Measurements from ENCODE around the gene GUCD1. TPM values are rescaled to one million over a fixed set of nuclear protein-coding genes. Genes with fewer than 3 reads are reported as not detected.
A peak's percentile ranks its signal among the peaks of the same experiment; 100 is the strongest.

Gene GUCD1
- total RNA-seq, 3 donors from 2014 or later (not counting 1 experiment from before 2014, with no cell fraction given), result 76.9 to 102 (median 94.9) TPM

DNA sequence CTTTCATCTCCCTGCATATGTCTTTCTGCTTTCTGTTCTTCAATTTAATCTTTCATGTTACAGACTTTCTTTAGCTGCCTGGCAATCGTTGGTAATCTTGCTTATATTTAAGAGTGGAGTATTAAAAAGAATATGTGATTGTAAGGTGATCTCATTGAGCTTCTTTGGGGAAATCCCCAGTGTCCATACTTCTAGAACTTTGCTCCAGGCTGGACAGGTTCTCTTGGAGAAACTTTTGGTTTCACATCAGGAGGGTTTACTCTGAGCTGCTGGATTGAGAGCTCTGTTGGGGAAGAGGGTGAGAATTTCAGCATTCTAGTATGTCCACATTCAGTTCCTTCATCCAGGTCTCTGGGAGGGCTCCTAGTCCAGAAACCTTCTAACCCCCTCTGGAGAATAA lies 21.8 kb upstream of the GUCD1 start:
- DNase-seq (no peak), ATAC-seq (no peak)
- peaks cover 28% of the 10 kb centered on the region for H3K36me3 ChIP-seq (ENCODE audit: control insufficient read depth, insufficient read depth, low read length)
- Mint-ChIP-seq H3K9me3 (no peaks in the 10 kb centered on the region), H3K27ac (peak overlapping the region in 1 of 2 donors; percentile 0), H3K27me3 (ENCODE audit: low read depth in 2 of 2) (no peaks in the 10 kb centered on the region), H3K4me3 (no peak overlapping the region), H3K4me1 (no peaks in the 10 kb centered on the region), H3K36me3 (peaks cover 8% of the 10 kb centered on the region)
- H3K4me1 ChIP-seq (ENCODE audit: control insufficient read depth, insufficient read depth, low read length), result no peaks in the 10 kb centered on the region
- no peaks in the 10 kb centered on the region for H3K27me3 ChIP-seq (ENCODE audit: control insufficient read depth, insufficient read depth, low read length)
- intact Hi-C loops (cut with micrococcal nuclease), result no loop called here
- H3K4me3 ChIP-seq (ENCODE audit: low read length), result no peak overlapping the region
- TF ChIP-seq, protein P1, sequence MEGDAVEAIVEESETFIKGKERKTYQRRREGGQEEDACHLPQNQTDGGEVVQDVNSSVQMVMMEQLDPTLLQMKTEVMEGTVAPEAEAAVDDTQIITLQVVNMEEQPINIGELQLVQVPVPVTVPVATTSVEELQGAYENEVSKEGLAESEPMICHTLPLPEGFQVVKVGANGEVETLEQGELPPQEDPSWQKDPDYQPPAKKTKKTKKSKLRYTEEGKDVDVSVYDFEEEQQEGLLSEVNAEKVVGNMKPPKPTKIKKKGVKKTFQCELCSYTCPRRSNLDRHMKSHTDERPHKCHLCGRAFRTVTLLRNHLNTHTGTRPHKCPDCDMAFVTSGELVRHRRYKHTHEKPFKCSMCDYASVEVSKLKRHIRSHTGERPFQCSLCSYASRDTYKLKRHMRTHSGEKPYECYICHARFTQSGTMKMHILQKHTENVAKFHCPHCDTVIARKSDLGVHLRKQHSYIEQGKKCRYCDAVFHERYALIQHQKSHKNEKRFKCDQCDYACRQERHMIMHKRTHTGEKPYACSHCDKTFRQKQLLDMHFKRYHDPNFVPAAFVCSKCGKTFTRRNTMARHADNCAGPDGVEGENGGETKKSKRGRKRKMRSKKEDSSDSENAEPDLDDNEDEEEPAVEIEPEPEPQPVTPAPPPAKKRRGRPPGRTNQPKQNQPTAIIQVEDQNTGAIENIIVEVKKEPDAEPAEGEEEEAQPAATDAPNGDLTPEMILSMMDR (IDR thresholded peaks at IDR 0.05), result no peak
- no peaks in the 10 kb centered on the region for H3K9me3 ChIP-seq (ENCODE audit: control insufficient read depth, insufficient read depth, low read length)
- no CpG with 5 or more reads among the region's 1 CpG for WGBS (ENCODE audit: insufficient coverage)
- no peak overlapping the region for H3K27ac ChIP-seq (ENCODE audit: low read length)

DNA sequence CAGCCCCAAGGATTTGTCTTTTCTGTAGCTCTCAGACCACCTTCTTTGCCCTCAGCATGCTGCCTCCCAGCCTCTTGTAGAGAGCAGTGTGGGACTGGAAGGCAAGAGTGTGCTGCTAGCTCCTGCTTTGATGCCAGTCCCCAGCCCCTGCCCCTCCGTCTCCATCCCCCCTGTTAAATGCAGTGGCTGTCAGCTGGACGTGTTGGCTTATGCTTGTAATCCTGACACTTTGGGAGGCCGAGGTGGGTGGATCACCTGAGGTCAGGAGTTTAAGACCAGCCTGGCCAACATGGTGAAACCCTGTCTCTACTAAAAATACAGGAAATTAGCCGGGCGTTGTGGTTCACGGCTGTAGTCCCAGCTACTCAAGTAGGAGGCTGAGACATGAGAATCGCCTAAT lies 16.3 kb upstream of the GUCD1 start:
- no peak overlapping the region for H3K27ac Mint-ChIP-seq
- ATAC-seq (no peak), DNase-seq (no peak)
- Histone ChIP-seq H3K27me3 (ENCODE audit: control insufficient read depth, insufficient read depth, low read length) (no peaks in the 10 kb centered on the region), H3K27ac (ENCODE audit: low read length) (no peak overlapping the region), H3K4me3 (ENCODE audit: low read length) (no peak overlapping the region), H3K36me3 (ENCODE audit: control insufficient read depth, insufficient read depth, low read length) (peaks cover 56% of the 10 kb centered on the region), H3K9me3 (ENCODE audit: control insufficient read depth, insufficient read depth, low read length) (no peaks in the 10 kb centered on the region), H3K4me1 (ENCODE audit: control insufficient read depth, insufficient read depth, low read length) (no peaks in the 10 kb centered on the region)
- TF ChIP-seq, protein P1 (IDR thresholded peaks at IDR 0.05), result no peak
- H3K4me3 Mint-ChIP-seq, result no peak overlapping the region
- peaks cover 8% of the 10 kb centered on the region for H3K36me3 Mint-ChIP-seq
- intact Hi-C loops (cut with micrococcal nuclease), result no loop called here
- peaks cover 0 to 7% of the 10 kb centered on the region in 2 donors for H3K4me1 Mint-ChIP-seq
- WGBS (ENCODE audit: insufficient coverage), result 98% methylated on average over 7 of the region's 7 CpGs
- H3K9me3 Mint-ChIP-seq, result no peaks in the 10 kb centered on the region
- no peaks in the 10 kb centered on the region for H3K27me3 Mint-ChIP-seq (ENCODE audit: low read depth in 2 of 2)

DNA sequence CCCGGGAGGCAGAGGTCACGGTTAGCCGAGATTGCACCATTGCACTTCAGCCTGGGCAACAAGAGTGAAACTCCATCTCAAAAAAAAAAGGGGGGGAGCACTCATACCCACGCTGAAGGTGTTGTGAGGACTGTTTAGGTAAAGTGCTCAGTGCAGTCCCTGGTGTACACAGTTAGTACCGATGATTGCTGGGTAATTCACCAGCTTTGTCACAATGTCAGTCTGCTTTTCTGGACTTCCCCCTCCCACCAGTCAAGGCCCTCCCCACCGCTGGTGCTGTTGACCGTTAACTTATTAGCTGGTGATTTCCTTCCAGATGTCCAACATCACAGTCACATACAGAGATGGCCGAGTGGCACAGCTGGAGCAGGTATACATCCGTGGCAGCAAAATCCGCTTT lies 12.7 kb upstream of the GUCD1 start:
- ATAC-seq (no peak), DNase-seq (no peak)
- H3K4me3 ChIP-seq (ENCODE audit: low read length), result no peak overlapping the region
- Mint-ChIP-seq H3K36me3 (peaks cover under 1% of the 10 kb centered on the region), H3K4me3 (no peak overlapping the region), H3K4me1 (peaks cover 17 to 36% of the 10 kb centered on the region in 2 donors), H3K9me3 (no peaks in the 10 kb centered on the region), H3K27me3 (ENCODE audit: low read depth in 2 of 2) (no peaks in the 10 kb centered on the region), H3K27ac (no peak overlapping the region)
- H3K27me3 ChIP-seq (ENCODE audit: control insufficient read depth, insufficient read depth, low read length), result no peaks in the 10 kb centered on the region
- peaks cover 43% of the 10 kb centered on the region for H3K36me3 ChIP-seq (ENCODE audit: control insufficient read depth, insufficient read depth, low read length)
- 89% methylated on average over 10 of the region's 10 CpGs for WGBS (ENCODE audit: insufficient coverage)
- no peaks in the 10 kb centered on the region for H3K9me3 ChIP-seq (ENCODE audit: control insufficient read depth, insufficient read depth, low read length)
- H3K4me1 ChIP-seq (ENCODE audit: control insufficient read depth, insufficient read depth, low read length), result no peaks in the 10 kb centered on the region
- H3K27ac ChIP-seq (ENCODE audit: low read length), result no peak overlapping the region
- TF ChIP-seq, protein P1 (IDR thresholded peaks at IDR 0.05), result no peak
- intact Hi-C loops (cut with micrococcal nuclease), result no loop called here

DNA sequence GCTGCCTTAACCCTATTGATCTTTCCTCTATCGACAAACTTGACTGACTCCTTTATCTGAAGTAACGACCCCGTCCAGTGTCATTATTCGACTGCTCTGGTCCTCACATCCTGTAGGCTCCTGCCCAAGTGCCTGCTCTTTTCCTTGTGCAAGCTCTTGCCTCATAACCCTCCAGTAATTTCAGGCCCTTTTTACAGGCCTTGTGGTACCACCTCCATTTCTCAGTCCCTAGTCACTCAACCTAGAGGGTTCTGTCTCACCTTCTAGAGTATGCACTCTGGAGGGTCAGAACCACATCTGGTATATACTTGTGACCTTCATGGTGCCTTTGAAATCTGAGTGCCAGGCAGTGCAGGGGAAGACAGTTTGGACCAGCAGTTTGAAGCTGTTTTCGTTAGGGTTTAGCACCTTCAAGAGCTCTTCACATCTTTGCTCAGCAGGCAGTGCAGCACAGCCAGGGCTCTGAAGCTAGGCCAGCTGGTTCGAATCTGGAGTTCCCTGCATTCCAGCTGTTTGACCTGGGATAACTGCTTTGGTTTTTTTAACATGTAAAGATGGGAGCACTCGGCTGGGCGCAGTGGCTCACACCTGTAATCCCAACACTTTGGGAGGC lies 12.1 kb upstream of the GUCD1 start:
- peaks cover 19 to 38% of the 10 kb centered on the region in 2 donors for H3K4me1 Mint-ChIP-seq
- TF ChIP-seq, protein P1 (IDR thresholded peaks at IDR 0.05), result no peak
- DNase-seq, result no peak

More for the DNA sequence above, 12.1 kb upstream of the GUCD1 start:
- intact Hi-C loops (cut with micrococcal nuclease), result no loop called here
- Mint-ChIP-seq H3K4me3 (no peak overlapping the region), H3K9me3 (no peaks in the 10 kb centered on the region), H3K27me3 (ENCODE audit: low read depth in 2 of 2) (no peaks in the 10 kb centered on the region), H3K36me3 (no peaks in the 10 kb centered on the region), H3K27ac (peak overlapping the region; percentile 22 to 44)
- no peaks in the 10 kb centered on the region for H3K4me1 ChIP-seq (ENCODE audit: control insufficient read depth, insufficient read depth, low read length)
- H3K9me3 ChIP-seq (ENCODE audit: control insufficient read depth, insufficient read depth, low read length), result no peaks in the 10 kb centered on the region
- H3K27ac ChIP-seq (ENCODE audit: low read length), result no peak overlapping the region
- peaks cover 40% of the 10 kb centered on the region for H3K36me3 ChIP-seq (ENCODE audit: control insufficient read depth, insufficient read depth, low read length)
- H3K27me3 ChIP-seq (ENCODE audit: control insufficient read depth, insufficient read depth, low read length), result no peaks in the 10 kb centered on the region
- no peak overlapping the region for H3K4me3 ChIP-seq (ENCODE audit: low read length)
- 93% methylated on average over 8 of the region's 8 CpGs for WGBS (ENCODE audit: insufficient coverage)
- ATAC-seq, result no peak

All from natural killer cell (primary cell).